Common myeloid progenitor, CD34-positive (primary cell): Measurements from ENCODE around the gene TMSB4X.
"Not testable (repeated sequence)": the region's sequence is repeated elsewhere in the genome, so short reads cannot be mapped to it uniquely, and the experiment has no call there.

Experiments
- CTCF ChIA-PET: fragments of 350-600 bp; sonication (Branson Sonifier 250); formaldehyde crosslinking; loops from one replicate; lab custom pipeline; 2021; ENCODE audit warnings: antibody characterized with exemption; lab: Charles Lee
- POLR2A ChIA-PET: fragments of 350-600 bp; sonication (Branson Sonifier 250); formaldehyde crosslinking; loops from one replicate; lab custom pipeline; 2021; ENCODE audit warnings: antibody characterized with exemption; lab: Charles Lee
- DNase-seq, 3 donors: peaks; one replicate each; pipeline versions ENCODE4 v3.0.0 to v3.0.0-alpha.2; 2013
- H3K27ac ChIP-seq, 2 experiments: 1 replicate in 1 of 2; 2 replicates in 1 of 2; pipeline ENCODE4 v1.7.0; 2013; ENCODE audit warnings: inconsistent platforms in 2 of 2, low read length in 2 of 2, mild to moderate bottlenecking in 2 of 2, low read depth in 1 of 2, moderate library complexity in 1 of 2; ENCODE audit not compliant: severe bottlenecking in 2 of 2, insufficient read depth in 1 of 2, poor library complexity in 1 of 2
- H3K27me3 ChIP-seq, 5 experiments: replicated peaks in 2 of 5; 1 replicate in 3 of 5; 2 replicates in 2 of 5; pipeline versions ENCODE4 v1.6.1 to v1.7.0; 2013; ENCODE audit warnings: low read length in 4 of 5, mild to moderate bottlenecking in 2 of 5, moderate library complexity in 2 of 5, inconsistent platforms in 1 of 5; ENCODE audit not compliant: insufficient read depth in 5 of 5, control insufficient read depth in 4 of 5
- H3K36me3 ChIP-seq, 4 experiments: 1 replicate in 2 of 4; 2 replicates in 2 of 4; pipeline versions ENCODE4 v1.6.1 to v1.7.0; 2013; ENCODE audit warnings: low read length in 3 of 4, control low read depth in 1 of 4, mild to moderate bottlenecking in 1 of 4; ENCODE audit not compliant: control insufficient read depth in 4 of 4, insufficient read depth in 4 of 4
- H3K4me1 ChIP-seq, 4 experiments: 1 replicate in 3 of 4; 2 replicates in 1 of 4; pipeline versions ENCODE4 v1.6.1 to v1.7.1; 2013; ENCODE audit warnings: low read length in 3 of 4, mild to moderate bottlenecking in 3 of 4, control low read depth in 1 of 4, inconsistent platforms in 1 of 4, moderate library complexity in 1 of 4; ENCODE audit not compliant: control insufficient read depth in 4 of 4, insufficient read depth in 4 of 4; ENCODE audit errors: control extremely low read depth in 1 of 4
- H3K4me3 ChIP-seq, 7 experiments: 1 replicate in 4 of 7; 2 replicates in 3 of 7; pipeline versions ENCODE4 v1.5.1 to v1.7.0; 2013; ENCODE audit warnings: mild to moderate bottlenecking in 7 of 7, low read length in 6 of 7, moderate library complexity in 6 of 7, inconsistent platforms in 2 of 7, low read depth in 2 of 7, control low read depth in 1 of 7; ENCODE audit not compliant: insufficient read depth in 4 of 7, control insufficient read depth in 1 of 7; ENCODE audit errors: extremely low read depth in 1 of 7
- H3K9me3 ChIP-seq, 5 experiments: 1 replicate in 4 of 5; 2 replicates in 1 of 5; pipeline versions ENCODE4 v1.6.1 to v1.7.1; 2013; ENCODE audit warnings: low read length in 4 of 5, mild to moderate bottlenecking in 2 of 5, inconsistent platforms in 1 of 5, low read depth in 1 of 5, moderate library complexity in 1 of 5; ENCODE audit not compliant: control insufficient read depth in 4 of 5, insufficient read depth in 2 of 5; ENCODE audit errors: control extremely low read depth in 1 of 5
- WGBS: methylation state at CpG from one replicate; pipeline ENCODE4 v1.1.5; 2013; ENCODE audit not compliant: insufficient coverage; 5-methylcytosine and 5-hydroxymethylcytosine counted together

TMSB4X gene

GRCh38 chrX:12974305-12974795 is 560 bp upstream of the TMSB4X start:
- CTCF ChIA-PET = interaction anchor here (1.4 to 8.0 kb wide), 4 partner anchors 18 to 514 kb away, joined by 4 to 50 read pairs (median 11); no protein-coding TSS in a partner anchor
- Histone ChIP-seq H3K36me3 (no peaks in the 10 kb centered on the region), H3K27me3 (peaks cover 0 to 44% (median 0%) of the 10 kb centered on the region in 5 experiments), H3K9me3 (peaks cover 0 to 16% (median 0%) of the 10 kb centered on the region in 5 experiments), H3K4me3 (peak overlapping the region; percentile 68 to 92 (median 81)), H3K27ac (peak overlapping the region; percentile 27 to 93), H3K4me1 (peaks cover 20 to 57% (median 39%) of the 10 kb centered on the region in 4 experiments)
- WGBS = 11% methylated on average over 12 of the region's 13 CpGs
- peak in 2 of 3 donors; percentile 47 to 71 for DNase-seq
- POLR2A ChIA-PET = interaction anchor here (0.6 to 4.0 kb wide), 12 partner anchors 8 to 514 kb away, joined by 3 to 31 read pairs (median 4); no protein-coding TSS in a partner anchor

- Histone ChIP-seq H3K36me3 (no peaks in the 10 kb centered on the region), H3K9me3 (peaks cover 0 to 16% (median 0%) of the 10 kb centered on the region in 5 experiments), H3K4me1 (peaks cover 15 to 59% (median 36%) of the 10 kb centered on the region in 4 experiments), H3K27me3 (peaks cover 0 to 43% (median 0%) of the 10 kb centered on the region in 5 experiments), H3K4me3 (peak overlapping the region; percentile 68 to 92 (median 81)), H3K27ac (peak overlapping the region; percentile 80 to 93)
- WGBS = 19% methylated on average over 26 of the region's 26 CpGs
- CTCF ChIA-PET = interaction anchor here (1.3 to 8.0 kb wide), 5 partner anchors 19 to 515 kb away, joined by 3 to 50 read pairs (median 6); no protein-coding TSS in a partner anchor
- POLR2A ChIA-PET = interaction anchor here (1.0 to 4.0 kb wide), 7 partner anchors 19 to 678 kb away, joined by 3 to 31 read pairs (median 4); partner anchors contain the start of gene TCEANC
- DNase-seq = no peak
Observed at GRCh38 chrX:12975670-12975965, 708 bp downstream of the TMSB4X start.

- 12% methylated on average over 15 of the region's 34 CpGs for WGBS
Observed at GRCh38 chrX:12975991-12976558, 1.2 kb downstream of the TMSB4X start.

GRCh38 chrX:12976819-12977732 is 2.2 kb downstream of the TMSB4X start:
- H3K36me3 ChIP-seq, DNase-seq: not testable (repeated sequence)
- WGBS = 48% methylated on average over 2 of the region's 12 CpGs
- H3K4me1 ChIP-seq = peaks cover 14 to 51% (median 36%) of the 10 kb centered on the region in 4 experiments
- peak overlapping the region; percentile 44 to 64 for H3K27ac ChIP-seq
- CTCF ChIA-PET = interaction anchor here (1.3 to 2.3 kb wide), 6 partner anchors 21 to 514 kb away, joined by 3 to 11 read pairs (median 4); no protein-coding TSS in a partner anchor
- peaks cover 0 to 16% (median 0%) of the 10 kb centered on the region in 5 experiments for H3K9me3 ChIP-seq
- peak overlapping the region in 6 of 7 experiments; percentile 76 to 92 (median 86) for H3K4me3 ChIP-seq
- peaks cover 0 to 39% (median 0%) of the 10 kb centered on the region in 5 experiments for H3K27me3 ChIP-seq
- POLR2A ChIA-PET = interaction anchor here (0.6 to 4.0 kb wide), 4 partner anchors 20 to 593 kb away, joined by 3 to 31 read pairs (median 4); no protein-coding TSS in a partner anchor

More at GRCh38 chrX:12975991-12976558, 1.2 kb downstream of the TMSB4X start:
- ChIA-PET CTCF (interaction anchor here (0.7 to 2.3 kb wide), 5 partner anchors 20 to 515 kb away, joined by 3 to 11 read pairs (median 4); no protein-coding TSS in a partner anchor), POLR2A (interaction anchor here (0.7 to 4.0 kb wide), 7 partner anchors 19 to 677 kb away, joined by 3 to 31 read pairs (median 4); partner anchors contain the start of gene TCEANC)
- DNase-seq = peak; percentile 60 to 87 (median 82)
- Histone ChIP-seq H3K27ac (peak overlapping the region; percentile 80 to 93), H3K4me1 (peaks cover 17 to 54% (median 33%) of the 10 kb centered on the region in 4 experiments), H3K4me3 (peak overlapping the region; percentile 68 to 92 (median 81)), H3K9me3 (peaks cover 0 to 16% (median 0%) of the 10 kb centered on the region in 5 experiments), H3K27me3 (peaks cover 0 to 39% (median 0%) of the 10 kb centered on the region in 5 experiments), H3K36me3 (no peaks in the 10 kb centered on the region)

- Histone ChIP-seq H3K4me1 (peaks cover 19 to 53% (median 38%) of the 10 kb centered on the region in 4 experiments), H3K36me3 (no peaks in the 10 kb centered on the region), H3K27me3 (peaks cover 0 to 39% (median 0%) of the 10 kb centered on the region in 5 experiments), H3K4me3 (peak overlapping the region in 6 of 7 experiments; percentile 29 to 92 (median 86)), H3K27ac (peak overlapping the region; percentile 44 to 64), H3K9me3 (peaks cover 0 to 16% (median 0%) of the 10 kb centered on the region in 5 experiments)
- 68% methylated on average over 6 of the region's 9 CpGs for WGBS
- no peak for DNase-seq
- POLR2A ChIA-PET = interaction anchor here (0.9 to 1.4 kb wide), 2 partner anchors 22 to 109 kb away, joined by 4 read pairs; no protein-coding TSS in a partner anchor
- CTCF ChIA-PET = interaction anchor here (1.0 to 2.3 kb wide), 7 partner anchors 8 to 109 kb away, joined by 3 to 11 read pairs (median 5); no protein-coding TSS in a partner anchor
Observed at GRCh38 chrX:12977761-12978204, 2.9 kb downstream of the TMSB4X start.
